ENCODE results near the gene OXT. TPM values are rescaled to one million over a fixed set of nuclear protein-coding genes. Genes with fewer than 3 reads are reported as not detected.

The OXT gene
- total and polyA plus RNA-seq, 2 of the 8 experiments (the other 6 are each of a cell fraction or from before 2014, with no cell fraction given), result not detected

- Histone ChIP-seq H3K27me3 (replicated peaks in 1 of 4; ENCODE audit: control insufficient read depth in 3 of 4, extremely low read depth in 1 of 4, insufficient read depth in 3 of 4, low read length in 3 of 4) (peaks cover 11 to 27% (median 22%) of the 10 kb centered on the region in 4 experiments), H3K4me3 (ENCODE audit: extremely low read depth in 1 of 4, insufficient read depth in 2 of 4, low read depth in 3 of 4, low read length in 4 of 4) (no peak overlapping the region)
- TF ChIP-seq EP300 (IDR thresholded peaks at IDR 0.05; ENCODE audit: borderline replicate concordance in 1 of 2, low read depth in 2 of 2, low read length in 2 of 2), result no peak
- no peak for TF ChIP-seq FOSL1 (IDR thresholded peaks at IDR 0.05; ENCODE audit: insufficient read depth, low read depth, low read length)
- TF ChIP-seq TAF1 (IDR thresholded peaks at IDR 0.05; ENCODE audit: low read depth, low read length), result no peak
- no peak for TF ChIP-seq KDM4A (IDR thresholded peaks at IDR 0.05; ENCODE audit: low read depth, low read length, severe bottlenecking)
- no peak for TF ChIP-seq SRF (IDR thresholded peaks at IDR 0.05; ENCODE audit: low read depth, low read length)
- no peak for TF ChIP-seq EGR1 (IDR thresholded peaks at IDR 0.05; ENCODE audit: borderline replicate concordance, low read depth, low read length)
- TF ChIP-seq CBX5 (IDR thresholded peaks at IDR 0.05; ENCODE audit: low read depth, low read length), result no peak
- TF ChIP-seq EZH2 (IDR thresholded peaks at IDR 0.05; ENCODE audit: low read depth, low read length, severe bottlenecking), result no peak
Measured at GRCh38 chr20:3068075-3068474, 3.3 kb upstream of the OXT start.

More at GRCh38 chr20:3068075-3068474, 3.3 kb upstream of the OXT start:
- CTCF ChIA-PET (ENCODE audit: partially characterized antibody), result interaction anchor here (0.6 to 4.6 kb wide), 4 partner anchors 11 to 943 kb away, joined by 3 to 23 read pairs (median 11); no protein-coding TSS in a partner anchor
- Histone ChIP-seq H2BK20ac (ENCODE audit: low read length) (no peak overlapping the region), H3K9ac (replicated peaks in 1 of 4; ENCODE audit: extremely low read depth in 1 of 4, low read depth in 3 of 4, low read length in 3 of 4) (no peak overlapping the region), H3K36me3 (ENCODE audit: control insufficient read depth in 2 of 4, insufficient read depth in 4 of 4, low read length in 3 of 4) (no peaks in the 10 kb centered on the region), H3K79me1 (ENCODE audit: low read depth, low read length) (no peaks in the 10 kb centered on the region), H3K27ac (ENCODE audit: low read depth, low read length) (no peak overlapping the region), H3K79me2 (ENCODE audit: control insufficient read depth in 1 of 2, insufficient read depth in 2 of 2, low read length in 2 of 2) (no peaks in the 10 kb centered on the region), H2BK12ac (ENCODE audit: low read depth, low read length) (no peak overlapping the region), H3K18ac (ENCODE audit: extremely low read depth, low read length) (no peak overlapping the region), H3K23me2 (ENCODE audit: low read depth, low read length) (peaks cover 3% of the 10 kb centered on the region; the same call in 1 of the 2 replicates), H3K4me1 (replicated peaks in 1 of 4; ENCODE audit: control insufficient read depth in 3 of 4, insufficient read depth in 4 of 4, low read length in 3 of 4) (peaks cover 0 to 8% (median 3%) of the 10 kb centered on the region in 4 experiments; a peak in 5 of 7 replicates), H2AK5ac (ENCODE audit: low read depth, low read length) (no peak overlapping the region), H4K91ac (replicated peaks; ENCODE audit: insufficient read length, low read length) (no peak overlapping the region), H2BK5ac (ENCODE audit: low read depth, low read length) (no peak overlapping the region), H2BK15ac (ENCODE audit: low read length) (no peak overlapping the region), H3K23ac (ENCODE audit: insufficient read length) (no peak overlapping the region), H3K56ac (replicated peaks; ENCODE audit: insufficient read length, low read depth, low read length) (no peak overlapping the region), H3K4ac (replicated peaks; ENCODE audit: insufficient read length, low read depth, low read length) (no peak overlapping the region), H4K8ac (ENCODE audit: extremely low read depth, insufficient read depth, low read length) (no peak overlapping the region; the same call in 1 of the 2 replicates), H2BK120ac (replicated peaks; ENCODE audit: low read depth, low read length) (no peak overlapping the region), H3K14ac (ENCODE audit: insufficient read length) (no peak overlapping the region), H3K9me3 (ENCODE audit: insufficient read depth in 2 of 2, low read depth in 1 of 2, low read length in 1 of 2) (peaks cover 0 to 2% of the 10 kb centered on the region in 2 experiments; a peak in 1 of 4 replicates), H3K4me2 (ENCODE audit: insufficient read depth in 1 of 2, low read depth in 2 of 2, low read length in 2 of 2) (no peak overlapping the region), H4K20me1 (replicated peaks in 1 of 2; ENCODE audit: control insufficient read depth in 1 of 2, insufficient read depth in 2 of 2, low read length in 2 of 2) (no peaks in the 10 kb centered on the region), H2AFZ (ENCODE audit: low read length) (no peak overlapping the region), H4K5ac (ENCODE audit: insufficient read length, low read depth, low read length) (no peak overlapping the region)
- no peak for FAIRE-seq
- DNase-seq (ENCODE audit: low read depth in 1 of 2, low spot score in 2 of 2), result no peak
- WGBS, 2 experiments (ENCODE audit: extremely low coverage in 1 of 2, insufficient coverage in 1 of 2, insufficient read length in 1 of 2, insufficient replicate concordance in 2 of 2, low coverage in 1 of 2, low lambda C conversion rate in 2 of 2, missing lambda C conversion rate in 1 of 2), result 94% methylated on average over 8 of the region's 8 CpGs; no CpG with 5 or more reads in 1 of the 2 experiments
- POLR2A ChIA-PET (ENCODE audit: partially characterized antibody), result interaction anchor here (0.8 kb wide), 1 partner anchor 22 kb away, joined by 5 read pairs; no protein-coding TSS in a partner anchor

Measured in H1 (cell line).